GM18867 (cell line): ENCODE results near the gene SF3B6.
A peak's percentile ranks its signal among the peaks of the same experiment; 100 is the strongest.
"Not testable (repeated sequence)": the region's sequence is repeated elsewhere in the genome, so short reads cannot be mapped to it uniquely, and the experiment has no call there.

ENCODE experiments used
- ATAC-seq: cut with Tn5 transposase; IDR thresholded peaks from one replicate; pipeline ENCODE4 v1.9.1; 2021; ENCODE audit warnings: mild to moderate bottlenecking, moderate library complexity; ENCODE audit not compliant: unreplicated experiment

SF3B6 gene

DNA sequence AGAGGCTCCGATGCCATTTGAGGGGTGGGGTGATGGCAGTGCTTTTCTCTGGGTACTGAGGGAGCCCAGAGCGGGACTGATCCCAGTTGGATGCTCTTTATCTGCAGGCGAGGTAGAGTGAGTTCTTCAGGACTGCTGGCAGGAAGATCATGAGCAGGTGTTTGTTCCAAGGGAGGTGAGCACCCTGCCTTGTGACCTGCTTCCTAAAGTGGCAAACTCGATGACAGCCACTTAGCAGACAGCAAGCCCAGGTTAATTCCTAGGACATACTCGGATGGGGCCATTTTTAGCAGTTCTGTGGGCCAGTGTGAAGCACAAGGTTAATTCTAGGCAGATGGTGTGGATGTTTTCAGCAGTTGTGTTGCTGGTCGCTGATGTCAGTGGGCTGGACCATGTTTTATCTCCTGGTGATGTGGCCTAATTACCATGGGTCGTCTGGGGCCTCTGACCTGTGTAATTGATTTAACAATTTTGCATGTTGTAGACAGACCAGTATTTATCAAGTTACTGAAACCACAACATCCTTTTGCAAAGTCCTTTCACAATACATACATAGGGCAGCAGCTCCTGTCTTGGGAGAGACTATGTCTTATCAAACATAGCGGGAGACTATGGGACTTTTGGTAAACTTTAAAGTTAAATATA, 21.6 kb downstream of the SF3B6 start:
- ATAC-seq: no peak

DNA sequence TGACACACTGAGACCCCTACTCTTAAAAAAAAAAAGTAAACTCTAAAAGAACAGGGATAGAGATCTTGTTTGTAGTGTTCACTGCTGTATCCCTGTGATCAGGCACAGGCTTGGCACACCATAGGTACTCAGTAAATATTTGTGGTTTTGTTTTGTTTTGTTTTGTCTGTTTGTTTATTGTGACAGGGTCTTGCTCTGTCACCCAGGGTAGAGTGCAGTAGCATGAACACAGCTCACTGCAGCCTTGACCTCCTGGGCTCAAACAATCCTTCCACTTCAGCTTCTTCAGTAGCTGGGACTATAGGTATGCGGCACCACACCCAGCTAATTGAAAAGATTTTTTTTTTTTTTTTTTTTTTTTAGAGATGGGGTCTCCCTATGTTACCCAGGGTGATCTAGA, 23.2 kb downstream of the SF3B6 start:
- ATAC-seq: no peak

DNA sequence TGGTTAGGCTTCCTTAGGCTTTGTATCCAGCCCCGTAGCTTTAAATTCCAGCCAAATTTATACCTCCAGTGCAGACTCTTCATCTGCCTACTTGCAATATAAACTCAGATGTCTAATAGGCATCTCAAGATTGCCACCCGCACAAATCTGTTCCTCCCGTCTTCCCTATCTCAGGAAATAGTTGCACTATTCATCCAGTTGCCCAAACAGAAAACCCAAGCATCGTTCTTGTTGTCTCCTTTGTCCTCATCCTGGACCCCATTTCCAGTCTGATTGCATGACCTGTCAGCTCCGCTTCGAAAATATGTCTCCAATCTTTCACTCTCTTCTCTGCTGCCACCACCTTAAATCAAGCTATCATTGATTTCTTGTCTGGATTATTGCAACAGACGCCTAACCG, 24.3 kb downstream of the SF3B6 start:
- ATAC-seq: no peak

DNA sequence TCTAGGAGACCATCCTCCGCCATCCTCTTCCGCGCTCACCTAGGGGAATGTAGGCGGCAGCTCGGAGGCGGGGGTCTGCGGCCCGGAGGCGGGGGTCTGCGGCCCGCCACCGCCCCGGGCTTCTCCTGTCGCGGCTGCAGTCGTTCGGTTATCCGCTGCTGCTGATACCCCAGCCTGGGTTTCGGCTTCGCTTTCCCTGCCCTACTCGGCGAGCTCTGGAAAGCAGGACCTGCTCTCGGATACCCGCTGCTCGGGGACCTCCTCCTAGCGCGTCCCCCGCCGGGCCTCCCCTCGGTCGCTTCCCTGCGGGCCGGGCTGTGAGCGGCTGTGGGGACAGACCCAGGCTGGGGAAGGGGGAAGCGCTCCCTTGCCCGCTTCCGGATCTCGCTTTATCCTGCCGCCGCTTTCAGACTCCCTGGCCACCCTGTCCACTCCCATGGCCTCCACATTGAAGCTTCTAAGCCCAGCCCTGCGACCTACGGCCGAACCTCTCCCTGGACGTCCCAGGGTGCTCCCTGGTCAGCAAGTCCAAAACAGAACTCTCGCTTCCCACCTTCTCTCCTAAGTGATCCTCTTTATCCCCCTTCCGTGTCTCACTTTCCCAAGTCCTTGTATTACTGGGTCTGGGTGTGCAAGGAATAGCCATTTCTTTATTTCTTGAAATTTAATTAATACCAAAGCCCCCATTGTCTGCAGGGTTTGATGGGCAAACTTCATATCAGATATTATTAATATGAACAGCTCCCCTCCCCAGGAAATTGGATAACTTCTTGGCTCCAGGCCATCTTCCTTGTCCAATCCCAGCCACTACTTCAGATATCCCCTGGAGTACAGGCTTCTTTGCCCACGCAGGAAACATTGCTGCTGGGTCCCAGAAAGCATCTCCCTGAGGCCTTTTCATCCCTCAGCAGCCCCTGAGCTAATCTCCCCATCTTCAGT, 25.8 kb downstream of the SF3B6 start:
- ATAC-seq: no peak

DNA sequence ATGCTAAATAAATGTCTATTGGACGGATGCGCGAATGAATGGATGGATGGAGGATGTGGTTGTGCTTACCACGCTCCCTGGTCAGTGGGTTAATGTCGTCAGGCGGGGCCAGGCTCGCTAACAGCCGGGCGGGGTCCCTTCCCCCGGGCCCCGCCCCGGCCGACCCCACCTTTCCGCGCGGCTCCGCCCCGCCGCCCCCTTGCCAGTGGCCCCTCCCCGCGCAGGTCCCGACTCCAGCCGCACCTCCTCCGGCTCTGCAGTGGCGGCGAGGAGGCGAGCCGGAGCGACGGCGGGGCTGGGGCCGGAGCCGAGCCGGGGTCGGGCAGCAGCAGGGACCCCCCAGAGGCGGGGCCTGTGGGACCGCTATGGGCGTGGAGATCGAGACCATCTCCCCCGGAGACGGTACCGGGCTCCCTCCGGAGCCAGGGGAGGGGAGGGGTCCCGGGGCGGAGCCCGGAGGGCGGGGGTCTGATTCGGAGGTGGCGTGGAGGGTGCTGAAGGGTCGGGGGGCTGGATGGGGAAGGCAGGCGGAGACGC, 26.6 kb downstream of the SF3B6 start, which contains the start of gene FKBP1B:
Gene FKBP1B (plus strand): TSS at position 257 of the 537 bp plus-strand sequence. CDS start 109 bp downstream, at position 366.
- no peak for ATAC-seq

DNA sequence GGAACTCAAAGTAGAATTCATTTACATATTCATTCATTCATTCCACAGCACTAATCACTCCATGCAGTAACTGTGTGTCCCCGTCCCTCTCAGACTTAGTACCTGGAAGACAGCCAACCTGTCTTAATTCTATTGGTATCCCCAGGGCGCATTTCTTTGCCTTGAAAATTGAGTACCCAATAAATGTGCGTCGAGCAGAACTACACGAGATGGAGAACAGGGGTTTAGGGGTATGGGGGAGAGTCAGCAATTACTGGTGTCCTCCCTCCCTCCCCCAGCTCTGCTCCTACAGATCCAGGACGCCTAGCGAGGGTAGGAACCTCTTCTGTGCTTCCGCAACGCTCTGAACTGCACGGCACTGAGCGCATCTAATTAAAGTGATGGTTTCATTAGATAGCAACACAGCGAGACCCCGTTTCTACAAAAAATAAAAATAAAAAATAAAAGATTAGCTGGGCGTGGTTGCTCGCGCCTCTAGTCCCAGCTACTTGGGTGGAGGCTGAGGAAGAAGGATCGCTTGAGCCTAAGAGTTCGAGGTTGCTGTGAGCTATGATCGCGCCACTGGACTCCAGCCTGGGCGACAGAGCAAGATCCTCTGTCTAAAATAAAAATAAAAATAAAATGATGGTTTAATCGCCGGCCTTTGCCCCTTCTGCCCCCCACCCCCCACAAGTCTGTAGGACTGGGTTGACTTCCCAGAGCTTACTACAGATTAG, 27.2 kb downstream of the SF3B6 start:
- ATAC-seq: no peak

DNA sequence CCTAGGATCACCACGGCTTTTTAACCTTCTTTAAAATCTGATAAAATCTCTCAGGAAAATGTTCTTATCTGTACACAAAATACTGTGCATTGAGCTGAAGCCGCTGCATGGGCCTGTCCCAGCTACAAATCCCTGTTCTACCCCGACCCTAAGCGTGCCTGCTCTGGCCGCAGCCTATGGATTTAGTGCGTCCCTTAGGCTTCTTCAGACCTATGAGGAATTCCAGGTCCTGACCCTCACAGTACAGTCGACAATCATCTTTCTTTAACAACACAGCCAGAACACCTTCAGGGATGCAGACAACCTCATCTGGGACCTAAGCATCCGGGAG, 28.5 kb downstream of the SF3B6 start:
- no peak for ATAC-seq

DNA sequence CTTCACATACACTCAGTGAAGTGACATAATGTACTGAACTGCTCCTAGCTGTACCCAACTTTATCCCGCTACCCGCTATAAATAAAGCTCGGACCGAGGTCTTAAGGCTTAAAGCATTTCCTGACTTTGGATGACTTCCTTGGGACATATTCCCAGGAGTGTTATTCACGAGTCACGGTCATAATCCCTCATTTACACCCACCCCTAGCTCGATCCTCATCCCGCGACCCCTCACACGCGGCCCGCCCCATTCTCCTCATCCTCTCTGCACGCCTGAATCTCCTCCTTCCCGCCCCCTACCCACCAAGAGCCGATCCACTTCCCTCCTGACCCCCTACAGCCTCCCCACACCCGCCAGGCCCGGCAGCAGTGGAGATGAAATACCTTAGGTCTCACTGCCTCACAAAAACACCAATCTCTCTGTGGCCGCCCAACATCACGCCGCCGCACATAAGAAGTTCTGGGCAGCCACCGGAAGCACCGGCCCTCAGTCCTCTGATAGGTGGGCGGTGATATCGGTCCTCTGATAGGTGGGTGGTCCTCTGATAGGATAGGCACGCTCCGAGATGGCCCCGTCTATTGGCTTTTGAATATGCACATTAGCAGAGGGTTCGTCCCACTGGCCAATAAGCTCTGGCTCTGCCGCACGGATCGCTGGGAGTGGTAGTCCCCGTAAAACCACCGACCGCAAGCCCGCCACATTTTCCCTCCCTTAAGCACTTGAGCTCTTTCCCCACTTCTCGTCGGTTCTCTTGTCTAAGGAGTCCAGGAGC, 29.0 kb downstream of the SF3B6 start, which contains the start of gene WDCP:
Gene WDCP (minus strand): TSS at position 462 of the 773 bp plus-strand sequence. CDS start 7,897 bp downstream, outside the sequence.
- ATAC-seq: peak; percentile 99

DNA sequence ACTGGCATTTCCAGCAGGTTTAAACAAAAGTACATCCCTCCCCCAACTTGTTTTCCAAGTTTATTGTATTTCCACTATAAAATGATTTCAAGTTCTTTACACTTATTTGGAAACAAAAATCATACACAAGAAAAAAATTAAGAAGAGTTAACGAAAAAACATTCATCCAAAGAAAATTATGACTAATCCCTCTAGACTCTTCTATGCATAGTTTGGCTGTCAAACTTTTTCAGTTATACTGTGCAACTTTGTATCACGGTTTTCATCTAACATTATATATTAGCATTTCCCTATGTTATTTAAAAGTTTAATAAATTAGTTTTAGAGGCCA, 29.6 kb downstream of the SF3B6 start:
- no peak for ATAC-seq

DNA sequence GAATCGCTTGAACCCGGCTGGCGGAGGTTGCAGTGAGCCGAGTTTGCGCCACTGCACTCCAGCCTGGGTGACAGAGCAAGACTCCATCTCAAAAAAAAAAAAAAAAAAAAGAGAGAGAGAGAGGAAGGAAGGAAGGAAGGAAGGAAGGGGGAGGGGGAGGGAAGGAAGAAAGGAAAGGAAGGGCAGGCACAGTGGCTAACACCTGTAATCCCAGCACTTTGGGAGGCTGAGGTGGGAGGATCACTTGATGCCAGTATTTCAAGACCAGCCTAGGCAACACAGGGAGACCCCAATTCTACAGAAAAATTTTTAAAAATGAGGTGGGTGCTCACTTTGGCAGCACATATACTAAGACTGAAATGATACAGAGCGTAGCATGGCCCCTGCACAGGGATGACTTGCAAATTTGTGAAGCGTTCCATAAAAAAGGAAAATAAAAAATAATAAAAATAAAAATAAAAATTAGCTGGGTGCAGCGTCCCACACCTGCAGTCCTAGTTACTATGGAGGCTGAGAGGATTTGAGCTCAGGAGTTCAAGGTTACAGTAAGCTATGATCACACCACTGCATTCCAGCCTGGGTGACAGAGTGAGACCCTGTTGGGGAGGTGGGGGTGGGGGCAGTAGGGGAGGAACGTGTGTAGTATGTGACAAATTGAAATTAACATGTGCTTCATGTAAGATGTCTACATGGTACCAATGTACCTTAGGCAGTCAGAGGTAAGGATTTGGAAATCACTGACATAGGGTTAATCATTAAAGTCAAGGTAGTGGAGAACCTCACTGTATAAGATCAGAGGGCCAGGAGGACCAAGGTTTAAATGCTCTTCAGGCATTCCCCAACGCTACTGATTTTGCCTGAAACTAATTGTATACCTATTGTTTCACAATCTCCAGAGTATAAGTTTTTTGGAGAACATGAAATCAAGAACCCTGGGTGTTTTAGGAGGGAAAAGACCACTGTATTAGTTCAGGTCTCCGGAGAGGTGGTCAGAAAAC, 30.3 kb downstream of the SF3B6 start:
- no peak for ATAC-seq

DNA sequence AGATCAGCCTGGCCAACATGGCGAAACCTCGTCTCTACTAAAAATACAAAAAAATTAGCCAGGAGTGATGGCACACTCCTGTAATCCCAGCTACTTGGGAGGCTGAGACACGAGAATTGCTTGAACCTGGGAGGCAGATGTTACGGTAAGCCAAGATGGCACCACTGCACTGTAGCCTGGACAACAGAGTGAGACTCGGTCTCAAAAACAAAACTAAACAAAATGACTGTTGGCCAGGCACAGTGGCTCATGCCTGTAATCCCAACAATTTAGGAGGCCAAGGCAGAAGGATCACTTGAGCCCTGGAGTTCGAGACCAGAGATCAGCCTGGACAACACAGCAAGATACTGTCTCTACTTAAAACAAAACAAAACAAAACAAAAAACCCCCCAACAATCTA, 33.0 kb downstream of the SF3B6 start:
- ATAC-seq: not testable (repeated sequence)

DNA sequence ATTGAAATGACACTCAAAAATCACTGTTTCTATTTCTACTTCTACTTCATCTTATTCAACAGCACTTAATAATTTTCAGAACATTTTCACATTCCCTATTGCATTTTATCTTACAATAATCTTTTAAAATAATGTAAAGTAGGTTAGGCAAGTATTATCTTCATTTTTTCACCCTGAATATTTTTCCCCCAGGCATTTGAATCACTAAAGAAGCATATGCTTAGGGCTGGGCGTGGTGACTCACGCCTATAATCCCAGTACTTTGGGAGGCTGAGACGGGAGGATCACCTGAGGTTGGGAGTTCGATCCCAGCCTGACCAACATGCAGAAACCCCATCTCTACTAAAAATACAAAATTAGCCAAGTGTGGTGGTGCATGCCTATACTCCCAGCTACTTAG, 35.6 kb downstream of the SF3B6 start:
- ATAC-seq: no peak

DNA sequence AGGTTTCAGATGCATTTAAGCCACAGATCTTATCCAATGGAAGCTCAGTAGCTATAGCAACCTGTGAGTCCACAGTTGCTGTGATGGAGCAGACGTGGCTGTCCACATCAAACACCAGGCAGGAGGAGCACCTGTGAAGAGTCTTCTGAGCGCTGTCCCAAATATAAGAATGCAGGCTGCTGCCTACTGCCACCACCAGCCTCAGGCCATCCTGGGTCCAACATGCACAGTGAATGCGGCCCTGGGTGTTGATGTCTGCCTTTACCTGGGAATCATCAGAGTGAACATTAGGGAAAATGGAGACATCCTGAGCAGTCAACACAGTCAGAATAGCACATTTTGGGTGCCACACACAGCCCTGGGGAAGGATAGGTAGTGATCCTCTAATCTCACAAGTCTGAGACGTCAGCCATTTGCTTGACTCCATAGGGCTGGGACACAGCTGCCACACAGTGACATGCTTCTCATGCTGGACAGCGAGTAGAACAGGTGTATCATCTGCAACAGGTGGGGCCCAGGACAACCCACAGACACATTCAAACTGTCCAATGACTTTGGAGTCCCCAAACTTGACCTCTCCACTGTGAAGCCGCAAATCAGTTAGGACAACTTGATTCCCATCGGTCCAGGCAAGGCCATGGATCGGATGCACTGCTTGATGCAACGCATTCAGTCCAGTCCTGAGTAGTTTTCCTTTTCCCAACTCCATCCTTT, 37.2 kb downstream of the SF3B6 start:
- no peak for ATAC-seq

DNA sequence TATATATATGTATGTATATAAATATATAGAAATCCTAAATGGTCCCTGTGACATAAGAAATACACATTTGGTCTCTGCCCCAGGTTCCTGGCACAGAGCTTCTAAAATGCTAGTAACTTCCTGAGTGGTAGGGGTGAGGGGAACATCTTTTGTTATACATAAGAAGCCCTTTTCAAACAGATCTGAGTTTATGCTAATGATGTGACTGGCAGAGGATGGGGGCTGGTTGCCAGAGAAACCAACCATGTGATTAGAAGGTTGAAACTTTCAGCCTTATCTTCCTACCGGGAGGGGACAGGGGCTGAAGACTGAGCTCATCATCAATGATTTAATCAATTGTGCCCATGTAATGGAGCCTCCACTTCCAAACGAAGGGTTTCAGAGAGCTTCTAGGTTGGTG, 49.9 kb downstream of the SF3B6 start:
- ATAC-seq: no peak

DNA sequence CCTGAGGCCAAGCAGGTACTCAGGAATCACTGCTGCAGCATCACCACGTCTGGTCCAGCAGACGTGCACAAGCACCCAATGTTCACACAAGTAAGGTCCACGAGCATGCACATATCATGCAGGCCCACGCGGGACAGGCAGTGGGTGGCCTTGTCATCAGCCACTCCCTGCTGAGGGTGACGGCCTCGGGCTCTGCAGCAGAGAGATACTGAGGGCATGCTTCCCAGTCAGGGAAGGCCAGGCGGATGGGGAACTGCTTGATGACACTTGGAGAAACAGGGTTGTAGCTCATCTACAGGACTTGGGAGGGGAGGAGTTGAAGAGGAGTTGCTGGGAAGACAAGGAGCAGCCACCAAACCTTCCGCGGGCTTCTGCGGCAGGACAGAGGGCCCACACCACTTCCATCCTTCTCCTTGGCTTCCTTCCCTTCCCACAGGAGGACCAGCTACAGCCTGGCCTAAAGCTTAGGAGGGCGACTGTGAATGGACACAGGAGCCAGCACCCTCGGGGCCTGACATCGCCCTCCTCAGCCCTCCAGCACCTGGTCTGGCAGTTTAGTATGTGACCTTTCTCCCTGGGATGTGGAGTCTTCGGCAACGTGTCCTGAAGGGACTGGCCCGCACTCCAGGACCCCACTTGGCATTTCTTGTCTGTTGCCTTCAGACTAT, 51.0 kb downstream of the SF3B6 start:
- ATAC-seq: no peak

DNA sequence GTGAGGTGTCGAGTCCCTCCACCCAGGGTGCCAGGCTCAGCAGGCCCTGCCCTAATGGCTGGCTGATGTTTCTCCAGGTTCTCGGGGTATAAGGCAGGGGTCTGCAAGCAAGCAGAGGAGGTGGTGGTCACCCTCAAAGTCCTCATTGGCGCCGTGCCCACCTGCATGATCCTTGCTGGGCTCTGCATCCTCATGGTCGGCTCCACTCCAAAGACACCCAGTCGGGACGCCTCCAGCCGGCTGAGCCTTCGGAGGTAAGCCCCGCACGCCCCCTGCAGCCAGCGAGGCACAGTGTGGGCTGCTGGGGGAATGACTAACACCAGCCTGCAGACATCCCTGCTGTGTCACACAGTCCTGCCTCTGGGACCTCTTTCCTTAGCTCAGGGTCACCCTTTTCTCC, 52.1 kb downstream of the SF3B6 start:
- no peak for ATAC-seq

DNA sequence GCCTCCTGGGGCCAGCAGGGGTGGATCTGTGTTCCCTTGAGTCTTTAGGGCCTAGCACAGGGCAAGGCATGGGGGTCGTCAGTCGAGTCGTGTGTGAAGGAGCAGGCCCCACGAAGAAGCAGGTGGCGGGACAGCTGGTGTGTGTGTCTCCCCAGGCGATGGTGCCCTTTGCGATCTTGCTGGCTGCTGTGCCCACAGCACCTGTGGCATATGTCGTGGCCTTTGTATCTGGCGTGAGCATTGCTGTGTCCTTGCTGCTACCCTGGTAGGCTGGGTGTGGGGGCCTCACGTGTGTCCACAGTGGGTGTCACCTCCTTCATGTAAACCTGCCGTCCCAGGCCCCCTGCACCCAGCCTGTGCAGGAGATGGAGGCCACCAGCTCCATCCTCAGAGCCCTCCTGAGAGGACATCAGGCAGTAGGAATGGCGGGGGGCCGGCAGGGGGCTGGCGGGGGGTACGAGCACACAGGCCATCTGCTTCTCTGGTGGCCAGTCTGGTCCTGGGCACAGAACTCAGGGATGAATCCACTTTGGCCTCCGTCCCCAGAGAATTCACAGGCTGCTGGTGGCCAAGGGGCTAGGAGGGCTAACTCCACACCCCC, 53.1 kb downstream of the SF3B6 start:
- ATAC-seq: no peak
